GM21526 (cell line): Measurements from ENCODE around the gene GGNBP2.

Experiments
- ATAC-seq: cut with Tn5 transposase; IDR thresholded peaks from one replicate; pipeline ENCODE4 v1.9.1; 2021; ENCODE audit warnings: moderate library complexity; ENCODE audit not compliant: unreplicated experiment, low FRiP score

Gene GGNBP2

GRCh38 chr17:36625188-36625587 is 80.5 kb downstream of the GGNBP2 start:
- no peak for ATAC-seq

- no peak for ATAC-seq
Measured at GRCh38 chr17:36627101-36627500, 82.4 kb downstream of the GGNBP2 start.

DNA sequence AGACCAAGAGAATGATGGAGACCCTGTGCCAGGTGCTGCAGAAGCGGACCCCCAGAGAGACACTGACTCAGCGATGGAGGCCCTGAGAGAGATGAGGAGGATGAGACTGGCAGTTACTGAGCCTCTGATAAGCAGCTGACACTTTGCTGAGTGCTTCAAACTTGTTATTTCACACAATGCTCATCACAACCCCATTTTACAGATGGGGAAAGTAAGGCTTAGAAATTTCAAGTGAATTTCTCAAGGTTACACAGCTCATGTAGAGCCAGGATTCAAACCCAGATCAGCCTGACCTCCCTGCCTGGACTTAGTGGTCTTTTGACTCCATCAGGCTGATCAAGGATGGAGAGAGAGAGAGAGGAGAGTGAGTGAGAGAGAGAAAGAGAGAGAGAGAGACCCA is 83.9 kb downstream of the GGNBP2 start:
- ATAC-seq, result no peak

DNA sequence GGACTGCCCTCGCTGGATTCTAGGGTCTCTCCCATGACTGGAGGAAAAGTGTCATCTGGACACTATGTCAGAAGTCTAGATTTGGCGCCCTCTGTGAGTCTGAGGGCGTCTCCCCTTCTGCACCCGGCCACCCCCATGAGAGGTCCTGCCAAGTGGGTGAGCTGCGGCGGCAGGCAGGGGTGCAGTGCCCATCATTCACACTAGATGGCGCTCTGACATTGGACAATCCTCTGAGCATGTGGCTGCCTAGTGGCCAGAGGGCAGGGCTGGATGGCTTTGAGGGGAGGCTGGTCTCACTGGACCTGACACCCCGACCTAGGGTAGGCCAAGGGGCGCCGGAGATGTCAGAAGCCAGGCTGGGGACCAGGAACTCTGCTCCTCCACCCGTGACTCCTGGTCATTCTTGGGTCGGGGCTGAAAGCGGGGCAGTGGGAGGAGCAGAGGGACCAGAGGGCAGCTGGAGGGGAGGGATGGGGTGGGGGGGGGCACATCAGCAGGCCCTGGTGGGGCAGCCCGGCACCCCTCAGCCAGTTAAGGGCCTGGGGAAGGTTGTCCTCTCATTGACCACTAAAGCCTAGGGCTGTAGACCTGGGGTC is 84.6 kb downstream of the GGNBP2 start:
- ATAC-seq, result no peak

GRCh38 chr17:36629970-36630502 is 85.3 kb downstream of the GGNBP2 start:
- no peak for ATAC-seq

DNA sequence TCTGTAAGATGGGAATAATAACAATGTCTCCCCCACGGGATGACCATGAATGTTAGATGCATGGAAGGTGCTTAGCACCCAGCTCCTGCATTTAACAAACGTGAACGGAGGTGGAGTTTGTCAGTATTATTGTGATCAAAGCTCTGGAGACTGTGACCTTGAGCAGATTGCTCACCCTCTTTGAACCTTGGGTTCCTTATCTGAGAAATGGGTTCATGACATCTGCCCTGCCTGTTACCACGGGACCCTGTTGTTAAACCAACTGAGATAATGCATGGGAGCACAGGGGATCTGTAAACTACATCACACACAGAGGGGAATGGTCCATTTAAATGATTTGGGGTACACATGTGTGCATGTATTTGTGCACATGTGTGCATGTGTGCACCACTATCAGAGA is 86.3 kb downstream of the GGNBP2 start:
- no peak for ATAC-seq

- no peak for ATAC-seq
Measured at GRCh38 chr17:36632916-36633771, 88.4 kb downstream of the GGNBP2 start.
